Measurements from ENCODE around the gene ARID1B. TPM values are rescaled to one million over a fixed set of nuclear protein-coding genes. Genes with fewer than 3 reads are reported as not detected.

ARID1B gene
- total and polyA plus RNA-seq, 2 donors (not counting 1 experiment from before 2014, with no cell fraction given) = 47.2 to 280 TPM

DNA sequence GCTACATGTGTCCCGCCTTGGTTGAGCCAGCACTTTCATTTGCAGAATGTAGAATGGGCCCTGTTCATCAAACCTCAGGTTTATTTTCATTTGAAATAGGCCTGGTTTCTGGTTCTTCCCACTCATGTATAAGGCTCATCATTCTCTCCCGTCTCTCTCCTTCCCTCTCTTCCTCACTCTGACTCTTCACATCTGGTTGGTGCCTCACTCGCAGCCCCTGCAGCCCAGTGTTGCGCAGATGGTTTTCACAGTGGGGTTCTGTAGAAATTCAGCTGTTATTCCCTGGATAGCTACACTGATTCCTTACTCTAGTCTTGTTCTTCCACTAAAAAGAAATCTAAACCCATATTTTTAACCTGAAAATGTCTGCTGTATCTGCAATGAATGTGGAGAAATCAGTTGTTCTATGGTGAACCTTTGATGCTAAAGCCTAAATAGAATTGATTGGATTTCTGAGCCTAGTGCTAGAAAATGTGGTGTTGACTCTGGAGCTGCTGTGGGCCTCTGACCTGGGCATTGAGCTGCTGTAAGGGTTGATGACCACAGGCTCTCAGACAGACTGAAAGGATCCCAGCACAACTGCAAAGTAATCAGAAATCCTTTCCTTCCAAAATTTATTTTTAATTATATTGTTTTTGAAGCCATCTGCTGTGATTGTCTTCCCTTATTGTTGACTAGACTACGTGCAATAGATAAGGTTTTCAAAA, 395.8 kb downstream of the ARID1B start:
- ChIA-PET CTCF (no interaction called here), POLR2A (no interaction called here)
- Mint-ChIP-seq H3K9me3 (ENCODE audit: insufficient read depth) (no peaks in the 10 kb centered on the region), H3K27ac (no peak overlapping the region), H3K27me3 (no peaks in the 10 kb centered on the region), H3K4me1 (no peaks in the 10 kb centered on the region), H3K4me3 (no peak overlapping the region)
- DNase-seq (no peak), ATAC-seq (ENCODE audit: low read depth) (no peak)
- no peaks in the 10 kb centered on the region for H3K27me3 ChIP-seq (replicated peaks in 1 of 4; ENCODE audit: control extremely low read depth in 1 of 4, control insufficient read depth in 3 of 4, insufficient read depth in 4 of 4, low read length in 3 of 4)
- H3K36me3 ChIP-seq (replicated peaks in 1 of 2; ENCODE audit: control extremely low read depth in 1 of 2, control insufficient read depth in 1 of 2, extremely low read depth in 1 of 2, insufficient read depth in 2 of 2, low read length in 1 of 2) = peaks cover 4 to 75% of the 10 kb centered on the region in 2 experiments
- H3K4me2 ChIP-seq (replicated peaks; ENCODE audit: low read depth, low read length, poor library complexity, severe bottlenecking) = no peak overlapping the region
- WGBS (ENCODE audit: insufficient coverage) = 93% methylated on average over 3 of the region's 5 CpGs
- TF ChIP-seq, protein P1, sequence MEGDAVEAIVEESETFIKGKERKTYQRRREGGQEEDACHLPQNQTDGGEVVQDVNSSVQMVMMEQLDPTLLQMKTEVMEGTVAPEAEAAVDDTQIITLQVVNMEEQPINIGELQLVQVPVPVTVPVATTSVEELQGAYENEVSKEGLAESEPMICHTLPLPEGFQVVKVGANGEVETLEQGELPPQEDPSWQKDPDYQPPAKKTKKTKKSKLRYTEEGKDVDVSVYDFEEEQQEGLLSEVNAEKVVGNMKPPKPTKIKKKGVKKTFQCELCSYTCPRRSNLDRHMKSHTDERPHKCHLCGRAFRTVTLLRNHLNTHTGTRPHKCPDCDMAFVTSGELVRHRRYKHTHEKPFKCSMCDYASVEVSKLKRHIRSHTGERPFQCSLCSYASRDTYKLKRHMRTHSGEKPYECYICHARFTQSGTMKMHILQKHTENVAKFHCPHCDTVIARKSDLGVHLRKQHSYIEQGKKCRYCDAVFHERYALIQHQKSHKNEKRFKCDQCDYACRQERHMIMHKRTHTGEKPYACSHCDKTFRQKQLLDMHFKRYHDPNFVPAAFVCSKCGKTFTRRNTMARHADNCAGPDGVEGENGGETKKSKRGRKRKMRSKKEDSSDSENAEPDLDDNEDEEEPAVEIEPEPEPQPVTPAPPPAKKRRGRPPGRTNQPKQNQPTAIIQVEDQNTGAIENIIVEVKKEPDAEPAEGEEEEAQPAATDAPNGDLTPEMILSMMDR (IDR thresholded peaks at IDR 0.05) = no peak
- no peak for TF ChIP-seq EZH2 (IDR thresholded peaks at IDR 0.05; ENCODE audit: borderline replicate concordance, insufficient read depth, low read depth, low read length, poor library complexity, severe bottlenecking)
- no peaks in the 10 kb centered on the region for H3K9me3 ChIP-seq (ENCODE audit: control extremely low read depth in 1 of 3, control insufficient read depth in 2 of 3, insufficient read depth in 1 of 3, low read length in 2 of 3)
- intact Hi-C loops (cut with micrococcal nuclease) = no loop called here
- no peak overlapping the region for H3K4me3 ChIP-seq (ENCODE audit: control extremely low read depth in 1 of 5, extremely low read depth in 1 of 5, insufficient read depth in 1 of 5, low read depth in 2 of 5, low read length in 4 of 5)
- H3K9ac ChIP-seq (ENCODE audit: low read length) = no peak overlapping the region
- no peaks in the 10 kb centered on the region for H3K4me1 ChIP-seq (ENCODE audit: control insufficient read depth in 2 of 2, insufficient read depth in 2 of 2, low read length in 2 of 2)
- H2AFZ ChIP-seq (ENCODE audit: insufficient read depth, low read depth, low read length, poor library complexity, severe bottlenecking) = no peak overlapping the region
- no peak overlapping the region for H3K27ac ChIP-seq (ENCODE audit: low read length in 2 of 2)
- H3K79me2 ChIP-seq (ENCODE audit: control insufficient read depth, insufficient read depth, low read length) = peaks cover 4% of the 10 kb centered on the region
- peaks cover 24% of the 10 kb centered on the region for H4K20me1 ChIP-seq (ENCODE audit: control insufficient read depth, insufficient read depth, low read length, poor library complexity, severe bottlenecking)

DNA sequence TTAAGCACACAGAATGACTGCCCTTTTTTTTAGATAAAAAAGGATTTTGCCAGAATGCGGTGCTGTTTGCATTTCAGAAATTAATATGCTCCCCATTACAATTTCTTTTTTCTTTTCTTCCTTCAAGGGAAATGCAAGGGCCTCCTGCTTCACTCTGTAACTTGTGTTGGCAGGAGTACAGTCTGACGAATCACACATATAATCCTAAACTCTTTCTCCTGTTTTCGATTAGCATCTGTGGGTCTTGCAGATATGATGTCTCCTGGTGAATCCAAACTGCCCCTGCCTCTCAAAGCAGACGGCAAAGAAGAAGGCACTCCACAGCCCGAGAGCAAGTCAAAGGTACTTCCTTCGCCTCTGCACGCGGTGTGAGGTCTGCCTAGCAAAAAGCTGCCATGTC, 396.6 kb downstream of the ARID1B start:
- 97% methylated on average over 7 of the region's 8 CpGs for WGBS (ENCODE audit: insufficient coverage)
- no peak for TF ChIP-seq EZH2 (IDR thresholded peaks at IDR 0.05; ENCODE audit: borderline replicate concordance, insufficient read depth, low read depth, low read length, poor library complexity, severe bottlenecking)
- TF ChIP-seq, protein P1 (IDR thresholded peaks at IDR 0.05) = no peak

More for the DNA sequence above, 396.6 kb downstream of the ARID1B start:
- Histone ChIP-seq H3K79me2 (ENCODE audit: control insufficient read depth, insufficient read depth, low read length) (peaks cover 4% of the 10 kb centered on the region), H3K9me3 (ENCODE audit: control extremely low read depth in 1 of 3, control insufficient read depth in 2 of 3, insufficient read depth in 1 of 3, low read length in 2 of 3) (no peaks in the 10 kb centered on the region), H4K20me1 (ENCODE audit: control insufficient read depth, insufficient read depth, low read length, poor library complexity, severe bottlenecking) (peaks cover 23% of the 10 kb centered on the region), H3K27ac (ENCODE audit: low read length in 2 of 2) (no peak overlapping the region), H3K4me1 (ENCODE audit: control insufficient read depth in 2 of 2, insufficient read depth in 2 of 2, low read length in 2 of 2) (no peaks in the 10 kb centered on the region), H3K27me3 (replicated peaks in 1 of 4; ENCODE audit: control extremely low read depth in 1 of 4, control insufficient read depth in 3 of 4, insufficient read depth in 4 of 4, low read length in 3 of 4) (no peaks in the 10 kb centered on the region), H3K9ac (ENCODE audit: low read length) (no peak overlapping the region), H3K36me3 (replicated peaks in 1 of 2; ENCODE audit: control extremely low read depth in 1 of 2, control insufficient read depth in 1 of 2, extremely low read depth in 1 of 2, insufficient read depth in 2 of 2, low read length in 1 of 2) (peaks cover 6 to 68% of the 10 kb centered on the region in 2 experiments), H2AFZ (ENCODE audit: insufficient read depth, low read depth, low read length, poor library complexity, severe bottlenecking) (no peak overlapping the region), H3K4me2 (replicated peaks; ENCODE audit: low read depth, low read length, poor library complexity, severe bottlenecking) (no peak overlapping the region), H3K4me3 (ENCODE audit: control extremely low read depth in 1 of 5, extremely low read depth in 1 of 5, insufficient read depth in 1 of 5, low read depth in 2 of 5, low read length in 4 of 5) (no peak overlapping the region)
- Mint-ChIP-seq H3K27ac (no peak overlapping the region), H3K27me3 (no peaks in the 10 kb centered on the region), H3K9me3 (ENCODE audit: insufficient read depth) (no peaks in the 10 kb centered on the region), H3K4me1 (no peaks in the 10 kb centered on the region), H3K4me3 (no peak overlapping the region)
- ChIA-PET CTCF (no interaction called here), POLR2A (no interaction called here)
- intact Hi-C loops (cut with micrococcal nuclease) = no loop called here
- ATAC-seq (ENCODE audit: low read depth) (no peak), DNase-seq (no peak)
